ENCODE measurements around the gene PRKAA2.

- TF ChIP-seq SIN3A (IDR thresholded peaks at IDR 0.05; ENCODE audit: borderline replicate concordance, insufficient read depth, low read depth, low read length) (no peak), CTCF (IDR thresholded peaks at IDR 0.05) (no peak), POLR2AphosphoS5 (IDR thresholded peaks at IDR 0.05; ENCODE audit: low read depth, low read length) (no peak), TCF7L2 (IDR thresholded peaks at IDR 0.05; ENCODE audit: low read depth, low read length) (no peak)
- TF ChIP-seq, protein P1, sequence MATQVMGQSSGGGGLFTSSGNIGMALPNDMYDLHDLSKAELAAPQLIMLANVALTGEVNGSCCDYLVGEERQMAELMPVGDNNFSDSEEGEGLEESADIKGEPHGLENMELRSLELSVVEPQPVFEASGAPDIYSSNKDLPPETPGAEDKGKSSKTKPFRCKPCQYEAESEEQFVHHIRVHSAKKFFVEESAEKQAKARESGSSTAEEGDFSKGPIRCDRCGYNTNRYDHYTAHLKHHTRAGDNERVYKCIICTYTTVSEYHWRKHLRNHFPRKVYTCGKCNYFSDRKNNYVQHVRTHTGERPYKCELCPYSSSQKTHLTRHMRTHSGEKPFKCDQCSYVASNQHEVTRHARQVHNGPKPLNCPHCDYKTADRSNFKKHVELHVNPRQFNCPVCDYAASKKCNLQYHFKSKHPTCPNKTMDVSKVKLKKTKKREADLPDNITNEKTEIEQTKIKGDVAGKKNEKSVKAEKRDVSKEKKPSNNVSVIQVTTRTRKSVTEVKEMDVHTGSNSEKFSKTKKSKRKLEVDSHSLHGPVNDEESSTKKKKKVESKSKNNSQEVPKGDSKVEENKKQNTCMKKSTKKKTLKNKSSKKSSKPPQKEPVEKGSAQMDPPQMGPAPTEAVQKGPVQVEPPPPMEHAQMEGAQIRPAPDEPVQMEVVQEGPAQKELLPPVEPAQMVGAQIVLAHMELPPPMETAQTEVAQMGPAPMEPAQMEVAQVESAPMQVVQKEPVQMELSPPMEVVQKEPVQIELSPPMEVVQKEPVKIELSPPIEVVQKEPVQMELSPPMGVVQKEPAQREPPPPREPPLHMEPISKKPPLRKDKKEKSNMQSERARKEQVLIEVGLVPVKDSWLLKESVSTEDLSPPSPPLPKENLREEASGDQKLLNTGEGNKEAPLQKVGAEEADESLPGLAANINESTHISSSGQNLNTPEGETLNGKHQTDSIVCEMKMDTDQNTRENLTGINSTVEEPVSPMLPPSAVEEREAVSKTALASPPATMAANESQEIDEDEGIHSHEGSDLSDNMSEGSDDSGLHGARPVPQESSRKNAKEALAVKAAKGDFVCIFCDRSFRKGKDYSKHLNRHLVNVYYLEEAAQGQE (IDR thresholded peaks at IDR 0.05; ENCODE audit: insufficient read depth in 1 of 2, low read depth in 2 of 2, low read length in 1 of 2), result no peak
These were observed 18.0 kb upstream of the PRKAA2 start for GRCh38 chr1:56627019-56627635.

Data from Panc1 (cell line).